ENCODE results near the gene BZW2. TPM values are rescaled to one million over a fixed set of nuclear protein-coding genes. Genes with fewer than 3 reads are reported as not detected.

BZW2 gene
- total RNA-seq, 4 donors from 2014 or later: 16.1 to 135 (median 70.9) TPM

GRCh38 chr7:16726189-16726588 is 80.2 kb downstream of the BZW2 start:
- TF ChIP-seq POLR2A (IDR thresholded peaks at IDR 0.05) (no peak), EP300 (IDR thresholded peaks at IDR 0.05; ENCODE audit: low read depth) (no peak), CTCF (IDR thresholded peaks at IDR 0.05) (no peak), POLR2AphosphoS5 (IDR thresholded peaks at IDR 0.05) (no peak)
- H3K27me3 ChIP-seq: no peaks in the 10 kb centered on the region
- intact Hi-C loops (cut with DNase I; ENCODE audit: low total_unique reads): no loop called here
- H3K27ac ChIP-seq: no peak overlapping the region
- no peaks in the 10 kb centered on the region for H3K36me3 ChIP-seq
- in situ Hi-C loops (cut with MboI; ENCODE audit: low pct_ligation_motif_present in 1 of 4, low pct_unique_long_range_greater_than_20kb in 1 of 4, low sequenced_read_pairs in 3 of 4): no loop called here
- DNase-seq: no peak
- no peak overlapping the region for H3K4me3 ChIP-seq
- H3K4me1 ChIP-seq: no peaks in the 10 kb centered on the region
- no peaks in the 10 kb centered on the region for H3K9me3 ChIP-seq
- 57 to 58% methylated on average over 2 of the region's 2 CpGs for WGBS, 2 donors (ENCODE audit: low coverage in 1 of 2)

DNA sequence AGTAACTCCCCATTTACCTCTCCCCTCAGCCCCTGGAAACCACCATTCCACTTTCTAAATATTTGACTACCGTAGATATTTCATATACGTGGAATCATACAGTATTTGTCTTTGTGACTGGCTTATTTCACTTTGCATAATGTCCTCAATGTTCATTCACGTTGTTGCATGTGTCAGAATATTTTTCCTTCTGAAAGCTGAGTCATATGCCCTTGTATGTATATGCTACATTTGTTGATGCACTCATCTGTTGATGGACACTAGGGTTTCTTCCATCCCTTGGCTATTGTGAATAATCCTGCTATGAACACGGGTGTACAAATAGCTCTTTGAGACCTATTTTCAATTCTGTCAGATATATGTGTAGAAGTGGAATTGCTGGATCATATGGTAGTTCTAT is 81.8 kb downstream of the BZW2 start:
- H3K27me3 ChIP-seq: no peaks in the 10 kb centered on the region
- H3K9me3 ChIP-seq: no peaks in the 10 kb centered on the region
- H3K36me3 ChIP-seq: no peaks in the 10 kb centered on the region
- no peak overlapping the region for H3K4me3 ChIP-seq
- no peak overlapping the region for H3K27ac ChIP-seq
- in situ Hi-C loops (cut with MboI; ENCODE audit: low pct_ligation_motif_present in 1 of 4, low pct_unique_long_range_greater_than_20kb in 1 of 4, low sequenced_read_pairs in 3 of 4): no loop called here
- DNase-seq: no peak
- WGBS, 2 donors (ENCODE audit: low coverage in 1 of 2): 91 to 95% methylated on average over 4 of the region's 4 CpGs
- intact Hi-C loops (cut with DNase I; ENCODE audit: low total_unique reads): no loop called here
- TF ChIP-seq CTCF (IDR thresholded peaks at IDR 0.05) (no peak), EP300 (IDR thresholded peaks at IDR 0.05; ENCODE audit: low read depth) (no peak), POLR2AphosphoS5 (IDR thresholded peaks at IDR 0.05) (no peak), POLR2A (IDR thresholded peaks at IDR 0.05) (no peak)
- no peaks in the 10 kb centered on the region for H3K4me1 ChIP-seq

DNA sequence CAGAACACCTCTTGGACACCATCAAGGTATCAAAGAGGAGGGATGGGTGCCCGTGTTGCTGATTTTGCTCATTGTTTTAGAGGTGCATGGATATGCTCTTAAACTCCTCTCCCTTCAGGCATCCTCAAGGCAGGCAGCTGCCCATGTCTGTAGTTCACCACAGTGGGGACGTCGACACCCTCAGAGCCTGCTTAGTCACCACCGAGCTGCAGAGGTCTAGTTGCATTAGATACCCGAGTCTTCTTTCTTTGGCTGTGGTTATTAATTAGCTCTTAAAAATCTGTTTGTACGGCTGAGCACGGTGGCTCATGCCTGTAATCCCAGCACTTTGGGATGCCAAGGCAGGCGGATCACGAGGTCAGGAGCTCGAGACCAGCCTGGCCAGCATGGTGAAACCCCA is 82.8 kb downstream of the BZW2 start:
- TF ChIP-seq POLR2A (IDR thresholded peaks at IDR 0.05) (no peak), POLR2AphosphoS5 (IDR thresholded peaks at IDR 0.05) (no peak), CTCF (IDR thresholded peaks at IDR 0.05) (no peak)
- DNase-seq: no peak
- no peaks in the 10 kb centered on the region for H3K9me3 ChIP-seq
- no peak overlapping the region for H3K4me3 ChIP-seq
- H3K27me3 ChIP-seq: no peaks in the 10 kb centered on the region
- intact Hi-C loops (cut with DNase I; ENCODE audit: low total_unique reads) (no loop called here), in situ Hi-C loops (cut with MboI; ENCODE audit: low pct_ligation_motif_present in 1 of 4, low pct_unique_long_range_greater_than_20kb in 1 of 4, low sequenced_read_pairs in 3 of 4) (no loop called here)
- H3K27ac ChIP-seq: no peak overlapping the region
- WGBS, 2 donors (ENCODE audit: low coverage in 1 of 2): 88 to 95% methylated on average over 4 to 10 of the region's 10 CpGs
- no peaks in the 10 kb centered on the region for H3K4me1 ChIP-seq
- no peaks in the 10 kb centered on the region for H3K36me3 ChIP-seq

GRCh38 chr7:16729541-16729940 is 83.6 kb downstream of the BZW2 start:
- Histone ChIP-seq H3K9me3 (no peaks in the 10 kb centered on the region), H3K27ac (no peak overlapping the region), H3K4me1 (no peaks in the 10 kb centered on the region), H3K4me3 (no peak overlapping the region), H3K27me3 (no peaks in the 10 kb centered on the region), H3K36me3 (no peaks in the 10 kb centered on the region)
- TF ChIP-seq EP300 (IDR thresholded peaks at IDR 0.05; ENCODE audit: low read depth) (no peak), POLR2AphosphoS5 (IDR thresholded peaks at IDR 0.05) (no peak), POLR2A (IDR thresholded peaks at IDR 0.05) (no peak), CTCF (IDR thresholded peaks at IDR 0.05) (no peak)
- intact Hi-C loops (cut with DNase I; ENCODE audit: low total_unique reads): no loop called here
- in situ Hi-C loops (cut with MboI; ENCODE audit: low pct_ligation_motif_present in 1 of 4, low pct_unique_long_range_greater_than_20kb in 1 of 4, low sequenced_read_pairs in 3 of 4): no loop called here
- no peak for DNase-seq
- WGBS, 2 donors (ENCODE audit: low coverage in 1 of 2): 87 to 88% methylated on average over 2 of the region's 2 CpGs

Data from transverse colon (tissue), 4 donors.